IPS-15b (cell line): ENCODE data around the gene ABCC9.

Source experiments
- H3K27me3 ChIP-seq: one replicate; pipeline ENCODE4 v1.6.1; 2013; ENCODE audit warnings: low read length; ENCODE audit not compliant: control insufficient read depth, insufficient read depth
- H3K36me3 ChIP-seq: one replicate; pipeline ENCODE4 v1.6.1; 2013; ENCODE audit warnings: low read length; ENCODE audit not compliant: control insufficient read depth, insufficient read depth
- H3K4me1 ChIP-seq: one replicate; pipeline ENCODE4 v1.6.1; 2013; ENCODE audit warnings: mild to moderate bottlenecking, low read length; ENCODE audit not compliant: control insufficient read depth, insufficient read depth
- H3K4me3 ChIP-seq: one replicate; pipeline ENCODE4 v1.5.1; 2013; ENCODE audit warnings: low read depth, low read length
- H3K9ac ChIP-seq: one replicate; pipeline ENCODE4 v1.6.1; 2013; ENCODE audit warnings: low read depth, mild to moderate bottlenecking, low read length
- H3K9me3 ChIP-seq: one replicate; pipeline ENCODE4 v1.6.1; 2013; ENCODE audit warnings: mild to moderate bottlenecking, low read length; ENCODE audit not compliant: control insufficient read depth, insufficient read depth

The ABCC9 gene

DNA sequence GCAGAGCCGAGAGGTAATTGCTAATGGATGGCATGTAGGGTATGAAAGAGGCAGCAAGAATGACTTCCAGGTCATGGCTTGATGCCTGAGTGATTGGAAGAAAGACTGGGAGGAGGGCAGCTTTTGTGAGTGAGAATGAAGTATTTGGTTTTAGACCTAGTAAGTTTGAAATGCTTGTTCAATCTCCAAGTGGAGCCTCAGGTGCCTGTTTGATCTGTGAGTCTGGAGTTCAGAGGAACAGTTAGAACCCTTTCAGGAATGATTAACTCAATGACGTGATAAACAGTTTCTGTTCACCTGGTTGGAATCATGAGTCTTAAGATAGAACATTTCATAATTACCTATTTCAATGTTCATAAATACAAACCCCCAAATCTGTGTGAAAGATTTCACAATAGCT lies 177.2 kb downstream of the ABCC9 start:
- H3K9me3 ChIP-seq = no peaks in the 10 kb centered on the region
- no peaks in the 10 kb centered on the region for H3K36me3 ChIP-seq
- no peaks in the 10 kb centered on the region for H3K27me3 ChIP-seq

DNA sequence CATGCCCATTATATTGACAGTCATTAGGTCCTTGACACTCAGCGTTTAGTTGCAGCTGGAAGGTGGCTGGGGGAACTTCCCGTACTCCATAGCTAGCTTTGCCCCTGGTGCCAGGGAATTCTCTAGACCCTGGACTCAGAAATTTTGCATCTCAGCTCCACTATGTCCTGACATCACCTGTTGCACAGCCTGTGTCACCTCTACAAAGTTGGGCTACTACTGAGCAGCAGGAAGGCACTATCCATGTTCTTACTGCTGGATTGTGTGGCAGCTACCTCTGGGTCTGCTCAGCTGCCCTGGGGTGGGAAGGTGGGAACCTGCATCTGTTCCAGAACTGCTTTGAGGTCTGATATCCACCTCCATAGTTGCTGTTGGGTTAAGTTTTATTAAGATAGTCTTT lies 177.7 kb downstream of the ABCC9 start:
- H3K4me1 ChIP-seq = no peaks in the 10 kb centered on the region
- H3K9me3 ChIP-seq = no peaks in the 10 kb centered on the region
- H3K9ac ChIP-seq = no peak overlapping the region
- no peak overlapping the region for H3K4me3 ChIP-seq
- H3K27me3 ChIP-seq = no peaks in the 10 kb centered on the region
- no peaks in the 10 kb centered on the region for H3K36me3 ChIP-seq

More for the DNA sequence above, 177.2 kb downstream of the ABCC9 start:
- Histone ChIP-seq H3K9ac (no peak overlapping the region), H3K4me1 (no peaks in the 10 kb centered on the region), H3K4me3 (no peak overlapping the region)

DNA sequence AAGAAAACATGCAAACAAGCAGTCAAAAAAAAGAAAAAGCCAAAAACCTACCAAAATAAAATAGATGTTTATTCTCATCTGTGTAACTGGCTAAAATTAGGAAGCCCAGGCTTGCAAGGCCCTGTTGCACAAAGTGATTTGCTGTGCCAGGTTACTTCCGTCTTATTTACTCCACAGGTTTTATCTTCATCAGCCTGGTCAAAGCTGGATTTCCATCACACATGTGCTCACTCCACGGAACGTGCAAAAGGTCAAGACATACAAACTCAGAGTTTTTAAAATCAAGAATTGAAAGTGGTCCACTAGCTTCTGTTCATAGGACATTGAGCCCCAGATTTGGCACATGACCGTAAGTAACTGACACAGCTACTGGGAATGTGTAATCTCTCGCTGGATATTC lies 181.5 kb downstream of the ABCC9 start:
- no peak overlapping the region for H3K9ac ChIP-seq
- no peaks in the 10 kb centered on the region for H3K9me3 ChIP-seq
- no peaks in the 10 kb centered on the region for H3K4me1 ChIP-seq
- no peak overlapping the region for H3K4me3 ChIP-seq
- no peaks in the 10 kb centered on the region for H3K27me3 ChIP-seq
- no peaks in the 10 kb centered on the region for H3K36me3 ChIP-seq

DNA sequence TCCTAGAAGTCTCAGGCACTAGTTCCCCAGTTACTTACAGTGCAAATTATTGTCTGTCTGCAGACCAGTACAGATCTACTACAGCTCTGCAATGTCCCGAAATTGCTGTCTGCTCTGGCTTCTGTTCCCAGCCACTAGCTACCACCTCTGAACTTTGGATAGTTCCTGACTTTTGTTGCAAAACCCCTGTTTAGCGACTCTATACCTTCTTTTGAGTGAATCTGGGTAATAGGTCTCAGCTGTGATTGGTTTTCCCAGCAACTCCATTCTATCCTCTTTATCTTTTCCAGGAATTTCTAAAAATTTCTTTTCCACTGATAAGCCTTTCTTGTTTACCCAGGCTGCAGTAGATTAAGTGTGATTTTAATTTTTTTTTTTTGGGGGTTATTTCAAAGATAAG lies 183.5 kb downstream of the ABCC9 start:
- no peak overlapping the region for H3K9ac ChIP-seq
- H3K4me1 ChIP-seq = no peaks in the 10 kb centered on the region
- no peak overlapping the region for H3K4me3 ChIP-seq
- H3K9me3 ChIP-seq = no peaks in the 10 kb centered on the region
- H3K27me3 ChIP-seq = no peaks in the 10 kb centered on the region
- H3K36me3 ChIP-seq = no peaks in the 10 kb centered on the region

GRCh38 chr12:21756699-21757098 lies 184.5 kb downstream of the ABCC9 start:
- Histone ChIP-seq H3K4me1 (no peaks in the 10 kb centered on the region), H3K9ac (no peak overlapping the region), H3K4me3 (no peak overlapping the region), H3K27me3 (no peaks in the 10 kb centered on the region), H3K9me3 (no peaks in the 10 kb centered on the region), H3K36me3 (no peaks in the 10 kb centered on the region)

DNA sequence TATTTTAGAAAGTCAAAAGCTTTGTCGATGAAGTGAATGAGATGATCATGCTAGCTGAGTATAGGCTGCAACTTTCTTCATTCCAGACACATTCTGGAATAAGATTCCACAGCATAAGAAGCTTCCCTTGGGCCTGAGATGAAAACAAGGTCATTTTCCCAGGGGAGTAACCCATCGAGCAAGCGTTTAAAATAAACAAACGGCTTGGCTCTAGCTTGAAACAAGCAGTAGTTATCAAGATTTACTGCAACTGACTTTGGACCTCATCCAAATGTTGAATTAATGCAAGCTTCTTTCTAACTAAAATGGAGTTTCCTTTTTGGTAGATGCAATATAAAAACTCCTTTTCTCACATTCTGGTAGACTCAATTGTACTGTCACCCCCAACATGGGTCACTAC lies 189.7 kb downstream of the ABCC9 start:
- Histone ChIP-seq H3K9me3 (no peaks in the 10 kb centered on the region), H3K36me3 (no peaks in the 10 kb centered on the region), H3K27me3 (no peaks in the 10 kb centered on the region), H3K9ac (no peak overlapping the region), H3K4me3 (no peak overlapping the region), H3K4me1 (no peaks in the 10 kb centered on the region)
